OCI-LY7 (cell line): Measurements from ENCODE around the gene ZNF613. TPM values are rescaled to one million over a fixed set of nuclear protein-coding genes. Genes with fewer than 3 reads are reported as not detected.

Experiments
- BruUV-seq: library from RNA; stranded (reverse); fragments of 400-500 nt; replicated peaks from 2 replicates; lab custom pipeline; 2021; lab: Mats Ljungman, UMichigan
- CTCF ChIA-PET: fragments of 300-600 bp; sonication (Branson Sonifier 250); formaldehyde crosslinking; loops from one replicate; lab custom pipeline; 2022; ENCODE audit warnings: antibody characterized with exemption; ENCODE audit not compliant: unreplicated experiment; lab: Charles Lee
- POLR2A ChIA-PET: fragments of 300-600 bp; sonication (Branson Sonifier 250); formaldehyde crosslinking; loops from one replicate; lab custom pipeline; 2022; ENCODE audit warnings: antibody characterized with exemption; lab: Charles Lee
- DNase-seq: peaks from one replicate; pipeline ENCODE4 v3.0.0-alpha.2; 2015; ENCODE audit warnings: low spot score
- H2AFZ ChIP-seq: fragments of 200-600 bp; sonication (generic), shearing (Covaris generic); 2 replicates; pipeline ENCODE4 v1.6.1; 2014; ENCODE audit warnings: mild to moderate bottlenecking, antibody characterized with exemption, low read length, moderate library complexity
- H3K27ac ChIP-seq: fragments of 200-600 bp; sonication (generic); 2 replicates; pipeline ENCODE4 v1.5.1; 2014; ENCODE audit warnings: mixed run types, low read depth, mild to moderate bottlenecking, moderate library complexity, low read length, inconsistent platforms; ENCODE audit not compliant: poor library complexity, severe bottlenecking
- H3K36me3 ChIP-seq: fragments of 200-600 bp; sonication (generic); 2 replicates; pipeline ENCODE4 v1.6.1; 2014; ENCODE audit warnings: mild to moderate bottlenecking, antibody characterized with exemption, low read length, moderate library complexity, mixed read lengths; ENCODE audit not compliant: insufficient read depth
- H3K4me1 ChIP-seq: fragments of 200-600 bp; sonication (generic); 2 replicates; pipeline ENCODE4 v1.5.1; 2014; ENCODE audit warnings: mild to moderate bottlenecking, low read length; ENCODE audit not compliant: insufficient read depth, poor library complexity, severe bottlenecking
- H3K4me2 ChIP-seq: fragments of 200-600 bp; sonication (generic); 2 replicates; pipeline ENCODE4 v1.6.1; 2014; ENCODE audit warnings: mild to moderate bottlenecking, low read length
- H3K4me3 ChIP-seq: fragments of 200-600 bp; sonication (generic); 2 replicates; pipeline ENCODE4 v1.5.1; 2014; ENCODE audit warnings: mild to moderate bottlenecking, low read depth, low read length; ENCODE audit not compliant: poor library complexity, severe bottlenecking
- H3K79me2 ChIP-seq: fragments of 200-600 bp; sonication (generic); 2 replicates; pipeline ENCODE4 v1.6.1; 2016; ENCODE audit warnings: low read depth, mild to moderate bottlenecking, low read length, moderate library complexity, mixed read lengths; ENCODE audit not compliant: insufficient read depth
- H3K9me2 ChIP-seq: fragments of 200-600 bp; sonication (generic); 2 replicates; pipeline ENCODE4 v1.6.1; 2016; ENCODE audit warnings: mild to moderate bottlenecking, low read length, mixed read lengths; ENCODE audit not compliant: insufficient read depth
- H3K9me3 ChIP-seq: fragments of 200-600 bp; sonication (generic); 2 replicates; pipeline ENCODE4 v1.6.1; 2014; ENCODE audit warnings: mild to moderate bottlenecking, mixed run types, low read length, mixed read lengths
- H4K20me1 ChIP-seq: fragments of 200-600 bp; sonication (generic); 2 replicates; pipeline ENCODE4 v1.6.1; 2014; ENCODE audit warnings: mild to moderate bottlenecking, antibody characterized with exemption, low read length, moderate library complexity, mixed read lengths; ENCODE audit not compliant: insufficient read depth
- CTCF ChIP-seq: fragments of 200-600 bp; sonication (generic); conservative IDR thresholded peaks from 2 replicates; pipeline ENCODE4 v1.5.1; 2014; ENCODE audit warnings: mild to moderate bottlenecking, antibody characterized with exemption, low read length, moderate library complexity, mixed read lengths
- EZH2phosphoT487 ChIP-seq: fragments of 200-600 bp; sonication (generic); IDR thresholded peaks from 2 replicates; pipeline ENCODE4 v1.6.1; 2018; ENCODE audit warnings: low read depth, borderline replicate concordance, mild to moderate bottlenecking, mixed run types, antibody characterized with exemption, low read length, moderate library complexity, mixed read lengths
- intact Hi-C: fragments of 100-400 bp; cut with micrococcal nuclease; formaldehyde crosslinking; loops from one replicate; pipeline ENCODE4 v1.10.0; 2022; ENCODE audit not compliant: unreplicated experiment
- total RNA-seq, 2 experiments: library from RNA; depleted of rRNA in 1 of 2; stranded (reverse); fragments of >200 nt in 1 of 2; shearing (Covaris generic) in 1 of 2; gene quantifications; 2 replicates each; pipeline ENCODE4 v1.2.3, GENCODE V29; 2014 to 2022

The ZNF613 gene
- total RNA-seq, 2 experiments from 2014 or later = 4.5 to 10.0 TPM

GRCh38 chr19:51915324-51915867 is 11.9 kb upstream of the ZNF613 start:
- DNase-seq = no peak
- CTCF ChIA-PET = no interaction called here
- H3K36me3 ChIP-seq = no peaks in the 10 kb centered on the region
- no peaks in the 10 kb centered on the region for H3K79me2 ChIP-seq
- BruUV-seq = no TSS peak
- H2AFZ ChIP-seq = no peak overlapping the region
- no peaks in the 10 kb centered on the region for H3K9me2 ChIP-seq
- H3K4me2 ChIP-seq = no peak overlapping the region
- no peak overlapping the region for H3K4me3 ChIP-seq
- intact Hi-C loops = no loop called here
- POLR2A ChIA-PET = interaction anchor here (0.6 kb wide), 1 partner anchor 1471 kb away, joined by 8 read pairs; no protein-coding TSS in a partner anchor
- TF ChIP-seq CTCF (no peak), EZH2phosphoT487 (no peak)
- H3K9me3 ChIP-seq = peaks cover 45% of the 10 kb centered on the region
- H4K20me1 ChIP-seq = no peaks in the 10 kb centered on the region
- H3K4me1 ChIP-seq = peaks cover 8% of the 10 kb centered on the region
- no peak overlapping the region for H3K27ac ChIP-seq

GRCh38 chr19:51916167-51916566 is 11.1 kb upstream of the ZNF613 start:
- peaks cover 8% of the 10 kb centered on the region for H3K4me1 ChIP-seq
- POLR2A ChIA-PET = no interaction called here
- intact Hi-C loops = no loop called here

More at GRCh38 chr19:51916167-51916566, 11.1 kb upstream of the ZNF613 start:
- Histone ChIP-seq H3K4me2 (no peak overlapping the region), H3K36me3 (no peaks in the 10 kb centered on the region), H4K20me1 (no peaks in the 10 kb centered on the region), H3K9me2 (no peaks in the 10 kb centered on the region), H3K79me2 (no peaks in the 10 kb centered on the region), H3K4me3 (no peak overlapping the region), H2AFZ (no peak overlapping the region), H3K9me3 (peaks cover 52% of the 10 kb centered on the region), H3K27ac (no peak overlapping the region)
- peak; percentile 57 for DNase-seq
- CTCF ChIA-PET = no interaction called here
- BruUV-seq = no TSS peak
- no peak for TF ChIP-seq CTCF
- TF ChIP-seq EZH2phosphoT487 = no peak
